GM12878 (cell line): ENCODE data around the gene PHKG2.

Experiments used
- BRCA1 ChIP-seq: IDR thresholded peaks from 2 replicates; pipeline ENCODE4 v1.6.1; 2011; ENCODE audit warnings: low read depth, low read length, improper control_type of control experiment
- CHD1 ChIP-seq: IDR thresholded peaks from 2 replicates; pipeline ENCODE4 v1.6.1; 2012; ENCODE audit warnings: low read depth, low read length, improper control_type of control experiment
- CREB1 ChIP-seq: IDR thresholded peaks from 2 replicates; pipeline ENCODE4 v1.6.1; 2012; ENCODE audit warnings: low read depth, mild to moderate bottlenecking, inconsistent platforms
- IKZF2 ChIP-seq, 2 experiments: fragments of 450-650 bp; IDR thresholded peaks; 2 replicates each; pipeline ENCODE4 v1.6.1; 2017; ENCODE audit warnings: mild to moderate bottlenecking in 2 of 2, moderate library complexity in 2 of 2
- NFYA ChIP-seq: IDR thresholded peaks from 2 replicates; pipeline ENCODE4 v1.6.1; 2011; ENCODE audit warnings: low read depth, mild to moderate bottlenecking, low read length, improper control_type of control experiment, borderline replicate concordance
- NR2F1 ChIP-seq: fragments of 450-650 bp; conservative IDR thresholded peaks from 2 replicates; pipeline ENCODE4 v1.6.1; 2017; ENCODE audit warnings: mild to moderate bottlenecking
- RB1 ChIP-seq: fragments of 450-650 bp; formaldehyde crosslinking; IDR thresholded peaks from 2 replicates; pipeline ENCODE4 v1.6.1; 2017; ENCODE audit warnings: mild to moderate bottlenecking, borderline replicate concordance
- SIN3A ChIP-seq: IDR thresholded peaks from 2 replicates; pipeline ENCODE4 v1.6.1; 2012; ENCODE audit warnings: low read depth, low read length, improper control_type of control experiment
- TCF3 ChIP-seq: IDR thresholded peaks from 2 replicates; pipeline ENCODE4 v1.6.1; 2012; ENCODE audit warnings: low read depth, mild to moderate bottlenecking, low read length, borderline replicate concordance; ENCODE audit not compliant: insufficient read depth
- ZBED1 ChIP-seq: IDR thresholded peaks from 2 replicates; pipeline ENCODE4 v1.6.1; 2016; ENCODE audit warnings: borderline replicate concordance
- TF ChIP-seq, protein P1 (sequence below), 3 experiments: IDR thresholded peaks in 2 of 3; conservative IDR thresholded peaks in 1 of 3; 2 replicates each; pipeline ENCODE4 v1.5.1; 2011; ENCODE audit warnings: low read depth in 3 of 3, low read length in 3 of 3, mild to moderate bottlenecking in 3 of 3, control low read depth in 2 of 3, moderate library complexity in 2 of 3, inconsistent platforms in 1 of 3, mixed read lengths in 1 of 3; ENCODE audit not compliant: control insufficient read depth in 2 of 3, insufficient read depth in 1 of 3; ENCODE audit errors: extremely low read depth in 1 of 3

DNA sequence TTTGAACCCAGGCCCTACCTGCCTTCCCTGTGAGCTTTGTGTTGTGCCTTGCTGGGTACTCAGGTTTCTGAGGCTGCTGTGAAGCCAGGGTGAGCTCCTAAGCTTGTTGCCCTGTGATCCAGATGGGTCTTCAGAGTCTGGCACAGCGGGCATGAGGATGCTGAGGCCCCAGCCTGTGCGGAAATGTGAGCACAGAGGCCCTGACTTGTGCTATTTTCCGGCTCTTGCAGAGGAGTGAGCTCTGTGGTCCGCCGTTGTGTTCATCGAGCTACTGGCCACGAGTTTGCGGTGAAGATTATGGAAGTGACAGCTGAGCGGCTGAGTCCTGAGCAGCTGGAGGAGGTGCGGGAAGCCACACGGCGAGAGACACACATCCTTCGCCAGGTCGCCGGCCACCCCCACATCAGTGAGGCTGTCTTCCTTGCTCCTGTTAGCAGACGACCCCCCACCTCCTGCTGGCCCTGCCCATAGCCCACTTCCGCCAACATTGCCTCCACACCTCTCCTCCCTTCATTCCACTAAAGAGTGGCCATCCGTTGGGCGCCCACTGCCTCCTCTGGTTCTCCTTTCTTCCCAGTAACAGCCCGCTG is 2.7 kb downstream of the PHKG2 start:
- TF ChIP-seq IKZF2 (IDR thresholded peaks at IDR 0.05) (no peak), BRCA1 (no peak), NFYA (no peak), CREB1 (no peak), TCF3 (no peak), CHD1 (no peak), NR2F1 (no peak), RB1 (no peak), ZBED1 (no peak), SIN3A (no peak)
- TF ChIP-seq, protein P1, sequence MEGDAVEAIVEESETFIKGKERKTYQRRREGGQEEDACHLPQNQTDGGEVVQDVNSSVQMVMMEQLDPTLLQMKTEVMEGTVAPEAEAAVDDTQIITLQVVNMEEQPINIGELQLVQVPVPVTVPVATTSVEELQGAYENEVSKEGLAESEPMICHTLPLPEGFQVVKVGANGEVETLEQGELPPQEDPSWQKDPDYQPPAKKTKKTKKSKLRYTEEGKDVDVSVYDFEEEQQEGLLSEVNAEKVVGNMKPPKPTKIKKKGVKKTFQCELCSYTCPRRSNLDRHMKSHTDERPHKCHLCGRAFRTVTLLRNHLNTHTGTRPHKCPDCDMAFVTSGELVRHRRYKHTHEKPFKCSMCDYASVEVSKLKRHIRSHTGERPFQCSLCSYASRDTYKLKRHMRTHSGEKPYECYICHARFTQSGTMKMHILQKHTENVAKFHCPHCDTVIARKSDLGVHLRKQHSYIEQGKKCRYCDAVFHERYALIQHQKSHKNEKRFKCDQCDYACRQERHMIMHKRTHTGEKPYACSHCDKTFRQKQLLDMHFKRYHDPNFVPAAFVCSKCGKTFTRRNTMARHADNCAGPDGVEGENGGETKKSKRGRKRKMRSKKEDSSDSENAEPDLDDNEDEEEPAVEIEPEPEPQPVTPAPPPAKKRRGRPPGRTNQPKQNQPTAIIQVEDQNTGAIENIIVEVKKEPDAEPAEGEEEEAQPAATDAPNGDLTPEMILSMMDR (IDR thresholded peaks at IDR 0.05 in 2 of 3, conservative IDR thresholded peaks at IDR 0.05 in 1 of 3; ENCODE audit: control insufficient read depth in 2 of 3, extremely low read depth in 1 of 3, insufficient read depth in 1 of 3, low read depth in 3 of 3, low read length in 3 of 3), result no peak
